Epidermal melanocyte (primary cell): ENCODE data around the gene PPP2CA.
"Not testable (repeated sequence)": the region's sequence is repeated elsewhere in the genome, so short reads cannot be mapped to it uniquely, and the experiment has no call there.

Experiments used
- DNase-seq: peaks from one replicate; pipeline ENCODE4 v3.0.0; 2011; ENCODE audit warnings: low spot score; ENCODE audit not compliant: insufficient read length

PPP2CA gene

DNA sequence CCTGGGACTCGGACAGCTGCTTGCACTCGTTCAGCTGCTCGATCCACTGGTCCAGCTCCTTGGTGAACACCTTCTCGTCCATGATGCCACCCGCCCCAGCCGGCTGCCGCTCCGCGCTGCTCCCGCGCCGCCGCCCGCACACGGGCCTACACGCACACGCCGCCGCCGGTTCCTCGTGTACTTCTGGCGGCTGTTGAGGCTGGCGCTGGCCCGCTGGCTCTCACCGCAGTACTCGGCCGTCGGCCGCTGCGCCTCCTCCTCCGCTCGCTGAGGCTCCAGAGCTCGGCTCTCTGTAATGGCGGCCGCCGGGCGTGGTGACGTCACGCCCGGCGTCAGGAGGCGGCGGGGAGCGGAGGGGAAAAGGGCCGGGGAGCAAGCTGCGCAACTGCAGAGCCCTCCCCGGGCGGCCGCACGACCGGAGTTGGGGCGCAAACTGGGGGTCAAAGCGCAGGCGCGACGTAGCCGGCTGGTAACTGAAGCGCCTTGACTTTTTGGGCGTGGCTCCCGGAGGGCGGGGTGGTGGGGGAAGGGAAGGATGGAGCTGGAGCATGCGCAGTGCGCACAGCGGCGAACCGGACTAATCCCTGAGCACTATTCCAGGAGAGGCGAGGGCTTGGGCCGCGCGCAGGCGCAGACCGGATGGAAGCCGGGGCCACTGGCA lies at the start of gene PPP2CA:
Gene PPP2CA (minus strand): TSS at position 294 of the 661 bp plus-strand sequence. CDS start 212 bp downstream, at position 82.
- peak; percentile 81 for DNase-seq

DNA sequence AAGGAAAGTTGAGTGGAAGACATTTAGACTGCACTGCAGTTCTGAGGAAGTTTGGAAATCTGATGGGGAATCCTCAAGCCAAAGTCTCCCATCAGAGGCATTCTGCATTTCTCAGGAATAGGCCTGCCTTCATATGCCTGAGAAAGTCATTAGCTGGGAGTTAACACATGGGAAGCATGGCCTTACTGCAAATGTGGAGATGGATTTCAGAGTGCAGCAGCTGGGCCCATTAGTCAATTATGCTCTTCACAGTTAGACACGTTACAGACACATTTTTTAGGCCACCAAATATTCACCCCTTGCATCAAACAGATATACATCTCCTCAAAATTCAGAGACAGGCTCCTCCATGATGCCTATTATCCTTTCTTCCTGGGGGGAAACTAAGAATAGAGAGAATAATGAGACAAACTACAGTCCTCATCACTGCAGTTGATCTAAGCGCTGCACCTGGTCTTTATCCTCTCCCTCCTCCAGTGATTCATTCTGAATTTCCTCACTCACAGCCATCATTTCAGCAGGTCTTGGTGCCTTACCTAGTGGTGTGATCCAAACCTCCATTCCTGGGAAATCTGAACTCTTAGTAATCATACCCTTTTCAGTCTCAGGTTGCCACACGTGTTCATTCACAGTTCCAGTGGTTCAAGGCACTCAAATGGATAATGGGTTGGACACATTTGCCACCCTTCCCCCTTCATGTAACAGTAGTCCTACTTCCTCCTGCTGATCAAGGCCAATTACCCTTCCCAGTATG lies 47.9 kb upstream of the PPP2CA start:
- DNase-seq, result no peak

DNA sequence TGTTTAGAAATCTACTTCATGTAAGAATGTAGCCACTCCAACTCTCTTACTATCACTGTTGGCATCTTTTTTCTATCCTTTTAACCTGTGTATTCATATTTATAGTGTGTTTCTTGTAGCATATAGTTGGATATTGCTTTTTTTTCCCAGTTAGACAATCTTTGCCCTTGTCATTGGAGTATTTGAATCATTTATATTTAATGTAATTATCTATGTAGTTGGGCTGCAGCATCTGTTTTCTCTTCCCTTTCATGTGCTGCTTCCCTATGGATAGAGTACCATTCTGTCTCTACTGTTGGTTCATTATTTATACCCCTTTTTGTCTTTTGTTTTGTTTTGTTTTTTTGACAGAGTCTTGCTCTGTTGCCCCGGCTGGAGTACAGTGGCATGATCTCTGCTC lies 45.2 kb upstream of the PPP2CA start:
- no peak for DNase-seq

DNA sequence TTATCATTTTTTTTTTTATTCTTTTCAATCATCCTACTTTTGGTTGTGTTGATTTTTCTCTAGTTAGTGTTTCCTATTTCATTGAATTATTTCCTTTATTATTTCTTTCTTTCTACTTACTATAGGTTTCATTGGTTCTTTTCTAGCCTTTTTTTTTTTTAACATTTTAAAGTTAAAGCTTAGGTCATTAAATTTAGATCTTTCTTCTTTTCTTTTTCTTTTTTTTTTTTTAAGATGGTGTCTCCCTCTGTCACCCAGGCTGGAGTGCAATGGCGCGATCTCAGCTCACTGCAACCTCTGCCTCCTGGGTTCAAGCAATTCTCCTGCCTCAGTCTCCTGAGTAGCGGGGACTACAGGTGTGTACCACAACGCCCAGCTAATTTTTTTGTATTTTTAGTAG lies 43.0 kb upstream of the PPP2CA start:
- DNase-seq, result no peak

DNA sequence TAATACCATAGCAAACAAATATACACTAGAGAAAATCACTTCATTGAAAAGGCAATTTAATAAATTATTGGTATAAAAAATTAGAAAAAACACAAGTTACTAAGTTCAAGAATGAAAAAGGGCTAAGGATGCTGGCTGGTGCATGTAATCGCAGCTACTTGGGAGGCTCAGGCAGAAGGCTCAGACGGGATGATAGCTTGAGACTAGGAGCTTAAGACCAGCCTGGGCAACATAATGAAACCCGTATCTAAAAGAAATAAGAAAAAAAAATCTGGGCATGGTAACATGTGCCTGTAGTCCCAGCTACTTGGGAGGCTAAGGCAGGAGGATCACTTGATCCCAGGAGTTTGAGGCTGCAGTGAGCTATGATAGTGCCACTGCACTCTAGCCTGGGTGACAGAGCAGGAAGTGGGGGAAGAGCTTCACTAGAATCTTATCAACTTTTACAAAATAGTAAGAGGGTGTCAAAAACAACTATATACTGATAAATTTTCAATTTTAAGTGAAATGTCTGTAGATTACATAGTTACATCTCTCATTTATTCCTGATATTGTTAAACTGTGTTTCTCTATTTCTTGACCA lies 42.2 kb upstream of the PPP2CA start:
- no peak for DNase-seq

DNA sequence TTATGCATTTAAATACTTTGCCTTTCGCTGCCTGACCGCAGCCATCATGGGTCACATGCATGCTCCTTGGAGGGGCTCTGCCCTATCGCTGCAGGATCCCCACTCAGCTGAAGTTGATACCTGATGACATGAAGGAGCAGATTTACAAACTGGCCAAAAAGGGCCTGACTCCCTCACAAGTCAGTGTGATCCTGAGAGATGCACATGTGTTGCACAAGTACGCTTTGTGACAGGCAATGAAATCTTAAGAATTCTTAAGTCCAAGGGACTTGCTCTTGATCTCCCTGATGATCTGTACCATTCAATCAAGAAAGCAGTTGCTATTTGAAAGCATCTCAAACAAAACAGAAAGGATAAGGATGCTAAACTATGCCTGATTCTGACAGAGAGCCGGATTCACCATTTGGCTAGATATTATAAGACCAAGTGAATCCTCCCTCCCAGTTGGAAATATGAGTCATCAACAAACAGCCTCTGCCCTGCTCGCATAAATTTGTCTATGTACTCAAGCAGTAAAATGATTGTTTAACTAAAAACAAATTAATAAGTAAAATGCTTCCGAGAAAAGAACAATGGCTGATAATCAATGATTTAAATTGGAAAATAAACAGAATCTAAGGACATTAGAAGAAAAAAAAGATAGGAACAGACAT lies 41.6 kb upstream of the PPP2CA start:
- no peak for DNase-seq

DNA sequence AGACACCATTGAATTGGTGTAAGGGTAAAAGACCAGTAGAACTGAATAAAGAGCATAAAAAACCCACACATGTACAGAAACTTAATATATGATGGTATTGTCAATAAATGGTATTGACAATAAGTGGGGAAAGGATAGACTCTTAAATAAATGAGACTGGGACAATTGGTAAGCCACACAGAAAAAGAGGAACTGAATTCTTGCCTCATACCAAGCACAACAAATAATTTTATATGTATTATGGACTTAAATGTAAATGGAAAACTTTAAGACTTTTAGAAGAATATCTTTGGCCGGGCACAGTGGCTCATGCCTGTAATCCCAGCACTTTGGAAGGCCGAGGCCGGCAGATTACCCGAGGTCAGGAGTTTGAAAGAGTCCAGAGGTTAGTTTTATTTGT lies 37.9 kb upstream of the PPP2CA start:
- no peak for DNase-seq

DNA sequence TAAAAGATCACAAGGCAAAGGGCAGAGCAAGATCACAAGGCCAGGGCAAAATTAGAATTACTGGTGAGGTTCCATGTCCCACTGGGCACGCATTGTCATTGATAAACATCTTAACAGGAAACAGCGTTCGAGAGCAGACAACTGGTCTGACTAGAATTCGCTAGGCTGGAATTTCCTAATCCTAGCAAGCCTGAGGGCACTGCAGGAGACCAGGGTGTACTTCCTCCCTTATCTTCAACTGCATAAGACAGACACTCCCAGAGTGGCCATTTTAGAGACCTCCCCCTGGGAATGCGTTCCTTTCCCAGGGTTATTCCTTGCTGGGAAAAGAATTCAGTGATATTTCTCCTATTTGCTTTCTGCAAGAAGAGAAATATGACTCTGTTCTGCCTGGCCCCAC lies 36.8 kb upstream of the PPP2CA start:
- DNase-seq, result not testable (repeated sequence)

DNA sequence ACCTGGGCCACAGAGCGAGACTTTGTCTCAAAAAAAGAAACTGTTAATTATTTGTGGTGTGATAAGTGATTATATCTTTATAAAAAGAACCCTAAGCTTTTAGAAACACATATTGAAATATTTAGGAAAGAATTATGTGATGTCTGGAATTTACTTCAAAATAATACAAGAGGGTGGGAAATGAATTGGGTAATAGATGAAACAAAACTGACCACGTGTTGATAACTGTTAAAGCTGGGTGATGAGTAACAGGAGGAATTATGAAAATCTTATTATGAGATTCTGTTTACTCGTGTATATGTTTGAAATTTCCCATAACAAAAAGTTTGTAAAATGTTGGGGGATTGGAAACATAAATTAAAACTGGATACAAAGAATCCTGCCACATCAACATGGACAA lies 33.0 kb upstream of the PPP2CA start:
- DNase-seq, result no peak

DNA sequence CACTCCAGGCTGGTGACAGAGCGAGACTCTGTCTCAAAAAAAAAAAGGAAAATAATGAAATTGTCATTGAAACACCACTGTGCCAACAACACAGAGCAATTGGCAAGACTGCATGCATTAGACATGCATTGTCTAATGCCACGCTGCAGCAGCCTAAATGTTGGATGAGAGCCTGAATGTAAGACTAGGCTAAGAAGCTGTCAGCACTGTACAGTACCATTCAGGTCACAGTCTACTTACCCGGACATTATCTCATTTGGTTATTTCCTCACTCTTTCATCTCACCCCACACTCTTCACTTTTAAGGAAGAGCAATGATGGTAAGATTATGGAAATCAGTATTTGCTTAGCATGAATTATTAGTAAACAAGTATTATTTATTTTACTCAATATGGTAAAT lies 31.3 kb upstream of the PPP2CA start:
- no peak for DNase-seq

DNA sequence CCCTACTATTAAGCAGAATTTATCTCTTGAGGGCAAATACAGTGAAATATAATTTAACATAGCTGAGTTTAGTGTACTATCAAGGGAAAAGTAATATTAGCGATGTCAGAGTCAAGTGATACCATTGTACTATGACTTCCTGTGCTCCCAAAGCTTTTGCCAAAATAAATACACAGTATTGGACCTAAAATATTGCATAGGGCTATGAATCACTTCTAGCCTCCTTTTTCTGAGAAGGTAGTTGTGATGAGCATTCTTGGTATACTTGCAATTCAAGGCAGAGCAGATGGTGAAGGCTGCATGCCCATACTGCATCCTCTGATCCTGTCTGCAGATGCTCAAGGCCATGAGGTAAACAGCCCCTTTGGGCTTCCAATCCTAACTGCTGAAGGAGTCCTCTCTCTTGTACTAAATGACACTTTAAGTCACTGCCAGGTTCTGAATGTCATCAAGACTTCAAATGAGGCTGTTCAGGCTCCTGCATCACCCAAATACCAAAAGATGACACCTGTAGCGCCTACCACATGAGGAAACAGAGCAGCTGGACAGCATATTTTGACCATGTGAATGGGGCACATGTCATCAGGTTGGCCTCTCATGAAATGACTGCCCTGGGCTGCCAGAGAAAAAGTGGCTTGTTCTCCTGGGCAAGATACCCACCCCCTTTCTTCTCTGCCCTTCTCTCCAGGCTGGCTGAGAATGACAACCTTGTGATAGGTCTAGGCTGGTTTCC lies 29.7 kb upstream of the PPP2CA start:
- no peak for DNase-seq

DNA sequence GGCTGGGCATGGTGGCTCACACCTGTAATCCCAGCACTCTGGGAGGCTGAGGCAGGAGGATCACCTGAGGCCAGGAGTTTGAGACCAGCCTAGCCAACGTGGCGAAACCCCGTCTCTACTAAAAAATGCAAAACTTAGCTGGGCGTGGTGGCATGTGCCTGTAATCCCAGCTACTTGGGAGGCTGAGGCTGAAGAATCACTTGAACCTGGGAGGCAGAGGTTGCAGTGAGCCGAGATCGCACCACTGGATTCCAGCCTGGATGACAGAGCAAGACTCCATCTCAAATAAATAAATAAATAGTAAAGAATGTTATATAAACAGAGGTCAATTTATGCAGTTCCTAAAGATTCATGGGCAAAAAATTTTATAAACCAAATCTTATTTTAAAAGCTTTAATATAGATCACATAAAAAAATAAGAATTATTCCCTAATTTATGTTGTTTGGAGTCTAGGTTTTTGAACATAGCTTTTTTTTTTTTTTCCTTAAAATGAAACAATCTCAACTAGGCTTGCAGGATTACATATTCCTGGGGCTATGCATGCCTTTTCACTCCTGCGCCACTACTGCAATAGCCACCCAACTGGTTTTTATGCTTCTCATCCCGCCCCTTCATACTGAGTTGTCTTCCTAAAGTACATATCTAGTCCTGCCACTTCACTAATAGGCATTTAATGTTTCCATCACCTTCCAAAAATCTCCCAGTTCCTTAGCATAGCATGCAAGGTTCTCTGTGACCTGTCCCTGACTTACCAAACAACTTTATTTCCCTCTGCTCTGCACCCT lies 27.7 kb upstream of the PPP2CA start:
- DNase-seq, result not testable (repeated sequence)

DNA sequence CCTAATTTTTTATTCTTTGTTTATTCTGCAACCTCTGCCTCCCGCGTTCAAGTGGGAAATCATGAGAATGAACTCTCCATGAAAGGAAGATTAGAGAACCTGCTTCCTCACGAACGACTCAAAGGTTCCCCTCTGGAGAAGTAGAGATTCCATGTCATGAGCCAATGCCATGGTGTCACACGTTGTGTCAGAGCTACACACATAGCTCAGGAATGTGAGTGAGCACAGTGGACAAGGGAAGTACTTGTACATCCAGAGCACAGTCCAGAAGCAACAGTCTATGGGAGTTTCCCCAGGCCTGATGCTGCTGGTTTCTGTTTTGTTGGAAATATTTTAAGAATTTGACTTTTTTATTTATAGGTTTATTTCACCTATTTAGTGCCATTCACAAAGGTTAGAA lies 26.8 kb upstream of the PPP2CA start:
- no peak for DNase-seq

DNA sequence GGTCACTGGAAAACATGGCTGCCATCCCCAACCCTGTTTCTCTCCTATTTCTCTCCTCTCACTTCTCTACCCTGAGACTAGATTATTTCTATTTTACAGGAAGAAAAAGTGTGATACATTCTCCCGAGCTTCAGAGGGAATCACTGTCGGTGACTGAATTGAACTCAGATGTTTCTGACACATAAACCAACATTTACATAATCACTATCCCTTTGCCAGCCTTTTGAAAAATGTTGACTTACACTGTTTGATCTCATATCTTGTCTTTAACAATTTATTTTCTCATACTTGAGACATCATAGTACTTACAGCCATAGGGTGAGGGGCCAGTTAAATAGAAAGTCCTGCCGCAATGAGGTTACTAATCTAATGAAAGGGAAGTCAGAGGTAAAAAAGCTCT lies 25.1 kb upstream of the PPP2CA start:
- no peak for DNase-seq

DNA sequence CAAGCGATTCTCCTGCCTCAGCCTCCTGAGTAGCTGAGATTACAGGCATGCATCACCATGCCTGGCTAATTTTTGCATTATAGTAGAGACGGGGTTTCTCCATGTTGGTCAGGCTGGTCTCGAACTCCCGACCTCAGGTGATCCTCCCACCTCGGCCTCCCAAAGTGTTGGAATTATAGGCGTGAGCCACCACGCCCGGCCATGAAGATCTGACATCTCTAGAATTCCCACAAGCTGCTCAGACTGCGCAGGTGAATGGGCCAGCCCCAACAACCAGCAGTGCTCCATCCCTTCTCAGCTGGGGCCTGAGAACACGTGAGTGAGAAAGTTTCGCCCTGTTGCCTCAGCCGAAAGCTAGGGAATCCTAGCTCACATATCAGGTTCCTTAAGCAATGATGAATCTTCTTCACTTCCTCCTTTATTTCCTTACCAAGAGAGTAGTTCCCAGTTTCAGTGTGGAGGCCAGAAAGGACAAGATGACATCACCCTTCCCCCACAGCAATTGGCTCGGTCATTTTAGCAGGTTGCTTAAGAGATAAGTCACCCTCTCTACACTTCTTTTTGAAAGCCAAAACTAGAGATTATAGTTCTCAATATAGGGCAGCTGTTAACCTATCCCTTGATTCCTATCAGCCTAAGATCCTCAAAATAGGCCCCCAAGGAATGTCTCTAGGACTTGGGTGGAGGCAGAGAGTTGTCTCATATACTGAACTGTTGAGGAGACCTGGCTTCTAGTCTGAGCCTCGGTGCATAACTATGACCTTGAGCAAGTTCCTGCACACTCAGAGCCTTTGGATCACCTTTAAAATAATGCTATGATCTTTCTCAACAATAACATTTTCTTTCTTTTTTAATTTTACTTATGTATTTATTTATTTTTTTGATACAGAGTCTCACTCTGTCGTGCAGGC lies 23.9 kb upstream of the PPP2CA start:
- no peak for DNase-seq

DNA sequence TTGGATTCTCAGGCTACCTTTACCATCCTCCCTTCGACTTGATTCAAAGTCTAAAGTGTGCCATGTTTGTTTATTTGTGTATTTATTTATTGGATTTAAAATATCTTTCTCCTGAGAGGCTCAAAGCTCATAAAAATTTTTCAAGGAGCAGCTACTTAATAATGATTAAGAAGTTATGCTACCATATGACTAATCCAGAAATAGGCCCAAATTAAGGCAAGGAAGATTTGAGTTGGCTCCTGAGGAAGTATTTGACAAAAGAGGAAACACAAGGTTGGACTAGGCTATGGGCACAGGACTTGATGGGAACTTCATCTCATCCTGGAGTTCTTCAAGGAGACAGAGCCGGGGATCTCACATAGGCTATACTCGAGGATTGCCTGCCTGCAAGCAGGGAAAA lies 22.4 kb upstream of the PPP2CA start:
- DNase-seq, result no peak

DNA sequence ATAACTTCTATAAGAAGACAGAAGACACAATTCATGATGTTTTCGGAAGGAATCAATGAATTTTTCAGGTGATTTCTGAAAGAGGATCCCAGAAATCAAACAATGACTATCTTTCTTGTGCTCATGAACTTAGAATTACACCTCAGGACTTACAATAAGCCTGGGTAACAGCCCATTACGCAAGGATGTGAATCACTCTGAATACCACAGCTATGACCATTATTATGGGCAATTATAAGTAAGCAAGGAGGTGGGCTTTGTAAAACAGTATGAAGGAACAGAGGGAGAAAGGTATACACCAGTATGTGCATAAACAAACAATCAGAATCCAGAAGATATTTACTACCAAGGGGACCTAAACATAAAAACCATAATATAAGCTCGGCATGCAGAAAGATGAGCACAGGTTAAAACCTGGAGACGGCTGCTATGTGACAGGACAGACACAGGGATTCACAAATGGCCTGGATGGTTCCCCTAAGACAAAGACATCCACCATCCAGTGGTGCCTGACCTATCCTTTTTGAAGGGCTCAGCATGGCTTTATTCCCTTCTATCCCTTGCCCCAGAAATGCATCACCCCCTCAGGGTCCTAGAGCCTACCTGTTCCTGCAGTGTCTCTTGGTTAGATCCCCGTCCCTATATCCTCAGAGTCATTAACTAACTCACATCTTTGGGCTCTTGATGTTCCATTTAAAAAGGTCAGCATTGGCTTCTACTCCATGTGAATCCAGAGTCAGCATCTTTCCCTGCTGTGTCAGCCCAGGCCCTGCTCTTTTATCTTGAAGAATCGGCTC lies 21.8 kb upstream of the PPP2CA start:
- DNase-seq, result peak; percentile 41

DNA sequence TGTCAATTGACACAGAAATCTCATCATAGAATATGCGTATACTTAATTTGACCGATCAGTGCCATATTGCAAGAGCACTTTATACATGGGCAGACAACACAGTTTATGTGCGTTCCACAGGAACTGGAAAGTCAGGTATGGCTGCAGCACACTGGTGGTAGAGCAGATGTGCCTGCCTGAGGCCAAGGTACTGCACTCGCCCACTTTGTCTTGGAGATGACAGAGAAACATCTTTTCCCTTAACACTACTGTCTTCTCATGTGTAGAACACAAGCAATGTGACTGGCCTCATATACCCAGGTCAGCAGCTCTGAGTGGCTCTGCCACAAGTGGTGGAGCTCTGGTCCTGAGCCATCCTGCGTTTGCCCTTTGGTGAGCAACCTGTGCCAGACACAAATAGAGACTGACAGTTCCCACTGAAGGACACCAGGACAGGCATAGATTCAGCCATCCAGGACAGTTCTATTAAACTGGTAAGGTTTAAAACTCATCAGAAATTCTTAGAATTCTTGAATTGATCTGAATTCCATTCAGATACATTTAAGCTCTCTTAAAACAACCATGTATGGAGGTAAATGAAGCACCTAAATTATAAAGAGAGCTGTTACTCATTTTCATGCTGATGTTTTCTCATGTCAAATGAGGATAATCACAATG lies 21.0 kb upstream of the PPP2CA start:
- no peak for DNase-seq
